GM21360 (cell line): ENCODE measurements around the gene LIMK1.

ENCODE experiments used
- ATAC-seq: cut with Tn5 transposase; IDR thresholded peaks from one replicate; pipeline ENCODE4 v1.9.1; 2021; ENCODE audit warnings: mild to moderate bottlenecking, moderate library complexity; ENCODE audit not compliant: unreplicated experiment

The LIMK1 gene

DNA sequence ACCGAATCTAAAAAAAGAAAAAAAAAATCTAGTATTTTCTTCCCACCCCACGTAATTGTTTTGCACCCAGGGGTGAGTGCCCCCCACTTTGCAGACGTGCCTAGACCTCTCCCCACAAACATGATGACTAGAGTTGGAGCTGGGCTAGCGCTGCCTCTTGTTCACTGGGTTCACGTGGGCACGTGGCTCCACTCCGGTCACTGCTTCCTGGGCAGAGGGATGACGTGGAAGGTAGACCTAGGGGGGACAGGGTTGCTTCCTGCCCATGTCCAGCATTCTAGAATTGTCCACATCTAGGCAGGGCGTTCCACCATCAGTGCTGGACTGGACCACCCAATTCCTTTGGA lies 861 bp upstream of the LIMK1 start:
- no peak for ATAC-seq

DNA sequence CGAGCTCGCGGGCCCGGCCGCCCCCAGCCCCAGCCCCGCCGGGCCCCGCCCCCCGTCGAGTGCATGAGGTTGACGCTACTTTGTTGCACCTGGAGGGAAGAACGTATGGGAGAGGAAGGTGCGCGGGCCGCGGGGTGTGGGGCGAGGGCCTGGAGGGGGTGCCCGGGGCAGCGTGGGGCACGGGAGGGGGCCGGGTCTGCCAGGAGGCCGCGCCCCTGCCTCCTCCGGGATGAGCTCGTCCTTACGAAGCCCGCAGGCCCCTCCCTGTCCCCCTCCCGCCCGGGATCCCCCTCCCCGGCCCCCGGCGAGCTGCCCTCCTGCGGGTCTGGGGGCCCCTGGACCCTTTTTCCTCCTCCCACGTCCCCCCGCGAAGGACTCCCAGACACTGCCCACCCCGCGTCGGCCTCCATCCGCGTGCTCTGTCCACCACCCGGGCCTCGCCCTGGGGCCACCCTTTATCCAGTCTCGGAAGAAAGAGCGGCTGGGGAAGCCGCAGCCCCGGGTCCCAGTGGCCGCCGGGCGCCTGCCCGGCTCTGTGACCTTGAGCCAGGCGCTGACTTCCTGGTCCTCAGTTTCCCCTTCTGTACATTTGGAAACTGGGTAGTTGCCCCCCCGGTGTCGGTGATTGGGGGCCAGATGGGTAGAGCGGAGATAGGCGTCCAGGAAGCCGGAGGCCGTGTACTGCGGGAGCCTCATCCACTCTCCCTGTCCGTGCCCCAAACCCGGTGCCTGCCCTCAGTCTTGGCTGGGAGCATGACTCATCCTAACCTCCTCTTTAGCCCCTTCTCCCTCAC lies 521 bp downstream of the LIMK1 start:
- ATAC-seq, result peak; percentile 40

DNA sequence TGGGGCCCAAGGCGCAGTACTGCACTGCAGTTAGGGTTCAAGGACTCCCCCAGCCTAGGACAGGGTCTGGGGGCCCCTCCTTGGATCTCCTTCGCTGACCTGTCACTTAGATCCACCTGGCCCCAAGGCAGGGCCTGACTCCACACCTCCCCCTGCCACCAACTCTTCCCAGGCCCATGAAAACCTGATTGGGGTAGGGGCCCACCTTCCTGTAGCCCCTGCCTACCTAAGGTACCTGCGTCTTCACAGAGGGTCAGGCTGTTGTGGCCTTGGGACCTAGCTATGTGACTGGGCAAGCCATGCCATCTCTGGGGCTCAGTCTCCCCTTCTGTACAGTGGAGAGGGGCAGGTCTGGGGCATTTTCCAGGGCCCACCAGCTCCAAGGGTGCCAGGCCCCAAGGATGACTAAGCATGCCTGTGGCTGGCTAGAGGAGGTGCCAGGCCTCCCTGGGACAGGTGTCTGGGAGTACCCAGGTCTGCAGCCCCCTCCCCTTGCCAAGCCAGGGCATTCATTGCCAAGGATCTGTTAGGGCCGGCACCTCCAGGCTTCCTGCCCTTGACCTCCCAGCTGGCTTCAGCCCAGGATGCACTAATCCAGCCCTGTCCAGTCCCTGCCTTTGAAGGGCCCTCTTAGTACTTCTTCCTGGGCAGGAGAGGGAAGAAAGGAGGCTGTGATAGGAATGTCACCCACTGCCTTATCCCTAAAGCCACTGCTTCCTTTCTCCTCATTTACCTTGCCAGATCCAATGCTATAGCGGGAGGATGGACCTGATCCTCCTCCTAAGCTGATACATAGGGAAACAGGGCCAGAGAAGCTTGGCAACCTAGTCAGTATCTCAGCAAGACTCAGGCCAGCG lies 1.3 kb downstream of the LIMK1 start:
- no peak for ATAC-seq

DNA sequence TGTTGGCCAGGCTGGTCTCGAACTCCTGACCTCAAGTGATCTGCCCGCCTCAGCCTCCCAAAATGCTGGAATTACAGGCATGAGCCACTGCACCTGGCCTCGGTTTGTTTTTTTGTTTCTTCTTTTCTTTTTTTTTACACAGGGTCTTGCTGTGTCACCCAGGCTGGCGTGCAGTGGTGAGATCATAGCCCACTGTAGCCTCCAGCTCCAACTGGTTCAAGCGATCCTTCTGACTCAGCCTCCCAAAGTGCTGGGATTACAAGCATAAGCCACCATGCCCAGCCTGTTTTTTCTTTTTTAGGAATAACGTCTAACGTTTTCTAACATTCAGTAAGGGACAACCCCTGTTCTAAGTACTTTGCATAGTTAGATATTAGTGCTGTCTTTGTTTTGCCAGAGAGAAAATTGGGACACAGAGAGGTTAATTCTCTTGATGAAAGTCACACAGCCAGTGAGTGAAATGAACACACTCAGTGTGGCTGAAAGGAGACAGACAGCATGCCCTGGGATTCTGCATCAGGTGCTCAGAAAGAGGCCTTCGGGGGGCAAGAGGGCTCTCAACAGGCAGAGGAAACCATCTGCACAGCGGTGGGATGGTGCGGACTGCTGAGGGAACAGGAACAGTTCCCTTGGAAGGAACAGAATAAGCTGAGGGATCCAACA lies 4.3 kb downstream of the LIMK1 start:
- no peak for ATAC-seq

DNA sequence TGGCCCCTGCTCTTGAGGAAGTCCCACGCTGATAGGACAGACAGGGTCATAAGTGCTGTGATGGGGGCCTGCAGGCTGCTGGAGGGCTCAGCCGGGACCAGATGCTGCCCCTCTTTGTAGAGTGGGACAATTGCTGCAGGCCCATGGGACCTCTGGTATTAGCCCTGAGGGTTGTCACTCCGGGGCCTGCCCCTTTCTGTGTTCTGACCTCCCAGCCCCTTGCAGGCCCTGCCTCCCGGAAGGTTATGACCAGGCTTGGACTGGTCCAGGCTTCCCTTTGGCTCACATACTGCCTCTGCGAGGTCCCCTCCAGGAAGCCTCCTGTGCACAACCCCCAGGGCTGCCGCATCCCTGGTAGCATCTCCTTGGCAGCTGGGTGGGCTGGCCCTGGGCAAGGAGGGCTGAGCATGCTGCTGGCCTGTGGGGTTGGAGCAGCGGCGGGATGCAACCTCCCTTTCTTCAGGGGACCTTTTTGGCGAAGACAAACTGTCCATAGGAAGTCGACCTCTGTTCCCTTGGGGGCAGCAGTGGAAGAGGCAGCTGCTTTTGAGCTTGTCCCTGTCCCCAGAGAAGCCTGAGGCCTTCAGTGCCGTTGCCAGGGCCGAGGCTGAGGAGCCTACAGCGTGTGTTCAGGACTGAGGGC lies 8.8 kb downstream of the LIMK1 start:
- ATAC-seq, result no peak

DNA sequence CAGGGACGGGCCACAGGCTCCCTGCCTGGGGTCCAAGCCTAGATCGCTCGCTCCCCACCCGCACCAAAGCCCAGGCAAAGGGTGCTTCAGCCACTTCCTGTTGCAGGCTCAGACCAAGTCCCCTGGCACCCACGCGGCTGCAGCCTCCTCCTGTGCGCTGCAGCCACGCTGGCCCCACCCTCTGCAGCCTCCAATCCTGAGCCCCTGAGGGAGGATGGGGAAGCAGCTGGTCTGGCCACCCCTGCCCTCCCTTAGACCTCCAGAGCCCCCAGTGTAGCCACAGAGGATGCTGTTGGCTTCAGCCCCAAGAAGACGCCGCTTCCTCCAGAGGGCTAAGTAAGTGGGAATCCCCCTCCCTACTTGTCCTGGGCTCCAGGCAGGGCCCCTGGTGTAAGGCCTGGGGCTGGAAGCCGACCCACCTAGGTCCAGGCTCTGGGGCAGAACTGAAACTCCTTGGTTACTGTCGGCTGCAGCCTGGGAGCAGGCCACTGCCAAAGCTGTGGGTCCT lies 9.4 kb downstream of the LIMK1 start:
- ATAC-seq, result peak; percentile 40

DNA sequence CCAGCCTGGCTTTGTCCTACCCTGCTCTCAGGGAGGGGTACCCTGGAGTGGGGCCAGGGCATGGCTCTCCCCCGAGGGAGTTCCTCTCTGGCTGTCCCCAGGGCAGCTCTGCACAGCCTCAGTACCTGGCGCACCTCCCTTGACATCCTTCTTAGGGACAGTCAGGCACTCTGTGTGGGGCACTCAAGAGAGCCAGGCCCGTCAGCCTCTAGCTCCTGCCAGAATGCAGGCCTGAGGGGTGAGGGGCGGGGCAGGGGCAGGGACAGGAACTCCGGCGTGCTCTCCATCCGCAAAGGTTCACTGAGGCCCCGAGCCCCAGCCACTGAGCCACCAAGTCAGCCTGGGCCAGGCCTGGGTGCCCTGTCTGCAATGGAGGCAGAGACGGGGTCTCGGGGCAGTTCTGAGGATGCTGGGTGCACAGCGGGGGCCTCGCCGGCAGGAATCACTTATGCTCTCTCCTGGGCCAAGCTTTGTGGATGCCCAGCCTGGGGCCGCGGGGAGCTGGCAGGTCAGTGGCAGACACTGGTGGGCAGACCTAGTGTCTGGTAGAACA lies 10.1 kb downstream of the LIMK1 start:
- peak; percentile 1 for ATAC-seq

DNA sequence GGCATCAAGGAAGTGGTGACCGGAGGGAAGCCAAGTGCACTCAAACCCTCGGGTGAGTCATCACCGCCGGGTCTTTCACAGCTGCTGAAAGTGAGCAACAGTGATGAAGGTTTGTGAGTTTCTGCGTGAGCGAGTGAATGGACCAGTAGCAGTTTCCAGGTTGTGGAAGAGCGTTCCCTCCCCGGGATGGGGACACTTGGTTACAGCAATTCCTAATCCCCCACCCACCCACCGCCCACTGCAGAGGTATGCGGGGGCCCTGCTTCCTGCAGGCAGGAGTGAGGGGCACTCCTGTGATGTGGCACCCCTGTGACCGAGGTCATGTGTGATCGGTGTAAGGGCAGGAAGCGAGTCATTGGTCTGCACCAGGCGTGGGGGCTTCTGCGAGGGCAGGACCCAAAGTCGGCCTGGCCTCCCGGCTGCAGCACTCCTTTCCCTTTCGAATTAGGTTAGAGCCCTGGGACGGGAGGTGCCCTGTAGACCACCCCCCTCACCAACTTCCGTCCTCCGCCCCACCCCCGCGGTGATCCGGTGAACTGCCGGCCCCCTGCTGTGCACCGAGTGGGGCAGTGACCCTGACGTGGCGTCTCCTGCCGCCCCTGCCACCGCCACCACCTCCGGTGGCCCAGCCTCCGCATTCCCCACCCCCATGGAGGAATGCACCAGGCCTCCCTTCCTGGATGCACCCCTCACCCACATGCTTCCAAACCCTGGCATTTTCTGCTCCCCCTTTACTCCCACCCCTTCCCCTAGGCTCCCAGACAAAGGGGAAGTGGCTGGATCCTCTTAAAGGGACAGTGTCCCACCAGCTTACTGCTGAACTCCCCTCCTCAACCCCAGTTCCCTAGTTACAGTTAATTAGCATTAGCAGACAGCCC lies 10.9 kb downstream of the LIMK1 start:
- ATAC-seq, result peak; percentile 46

DNA sequence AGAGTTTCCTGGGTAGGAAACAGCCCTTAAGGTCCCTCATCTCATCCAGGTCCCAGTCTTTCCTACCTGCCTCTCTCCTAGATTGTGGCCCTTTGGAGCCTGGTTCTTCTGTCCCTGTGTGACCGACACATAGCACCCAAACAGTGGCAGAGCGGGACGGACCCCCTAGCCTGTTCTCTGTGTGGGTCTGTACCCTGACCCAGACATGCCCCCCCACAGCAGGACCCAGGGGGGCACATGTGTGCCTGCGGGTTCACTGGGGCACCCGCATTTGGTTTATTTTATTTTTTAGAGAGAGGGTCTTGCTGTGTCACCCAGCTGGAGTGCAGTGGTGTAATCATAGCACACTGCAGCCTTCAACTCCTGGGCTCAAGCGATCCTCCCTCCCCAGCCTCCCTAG lies 11.5 kb downstream of the LIMK1 start:
- ATAC-seq, result no peak

DNA sequence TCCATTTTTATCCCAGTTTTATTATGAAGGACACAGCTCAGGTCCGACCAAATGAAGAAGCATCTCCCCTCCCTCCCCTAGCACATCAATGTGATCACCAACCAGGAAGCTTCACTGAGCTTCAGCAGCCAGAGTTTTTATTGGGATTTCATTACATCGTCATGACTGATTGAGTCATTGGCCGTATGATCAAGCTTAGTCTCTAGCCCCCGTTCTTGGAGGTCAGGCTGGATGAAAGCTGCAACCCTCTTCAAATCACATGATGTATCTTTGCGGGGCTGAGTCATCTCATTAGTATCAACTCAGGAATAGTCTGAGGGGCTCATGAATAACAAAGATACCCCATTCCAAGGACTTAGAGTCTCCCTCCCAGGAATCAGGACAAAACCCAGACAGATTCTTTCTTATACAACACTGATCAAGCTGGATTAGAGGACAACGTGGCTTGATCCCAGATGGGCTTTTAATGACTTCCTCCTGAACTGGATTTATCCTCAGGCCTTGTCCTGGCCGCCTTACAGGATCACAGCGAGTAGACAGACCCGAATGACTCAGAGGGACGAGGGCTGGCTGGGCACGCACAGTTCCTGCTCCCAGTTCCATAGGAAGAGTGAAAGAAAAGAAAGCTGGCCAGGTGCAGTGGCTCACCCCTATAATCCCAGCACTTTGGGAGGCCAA lies 14.5 kb downstream of the LIMK1 start:
- ATAC-seq, result no peak

DNA sequence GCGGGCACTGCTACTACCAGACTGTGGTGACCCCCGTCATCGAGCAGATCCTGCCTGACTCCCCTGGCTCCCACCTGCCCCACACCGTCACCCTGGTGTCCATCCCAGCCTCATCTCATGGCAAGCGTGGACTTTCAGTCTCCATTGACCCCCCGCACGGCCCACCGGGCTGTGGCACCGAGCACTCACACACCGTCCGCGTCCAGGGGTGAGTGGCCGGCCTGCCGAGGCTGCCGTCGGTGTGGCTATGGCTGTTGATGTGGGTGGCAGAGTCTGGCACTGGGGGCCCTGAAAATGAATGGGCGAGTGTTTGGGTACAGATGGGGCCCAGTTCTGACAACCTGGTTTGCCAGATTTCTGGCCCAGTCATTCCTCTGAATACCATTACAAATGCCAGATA lies 15.4 kb downstream of the LIMK1 start:
- no peak for ATAC-seq

DNA sequence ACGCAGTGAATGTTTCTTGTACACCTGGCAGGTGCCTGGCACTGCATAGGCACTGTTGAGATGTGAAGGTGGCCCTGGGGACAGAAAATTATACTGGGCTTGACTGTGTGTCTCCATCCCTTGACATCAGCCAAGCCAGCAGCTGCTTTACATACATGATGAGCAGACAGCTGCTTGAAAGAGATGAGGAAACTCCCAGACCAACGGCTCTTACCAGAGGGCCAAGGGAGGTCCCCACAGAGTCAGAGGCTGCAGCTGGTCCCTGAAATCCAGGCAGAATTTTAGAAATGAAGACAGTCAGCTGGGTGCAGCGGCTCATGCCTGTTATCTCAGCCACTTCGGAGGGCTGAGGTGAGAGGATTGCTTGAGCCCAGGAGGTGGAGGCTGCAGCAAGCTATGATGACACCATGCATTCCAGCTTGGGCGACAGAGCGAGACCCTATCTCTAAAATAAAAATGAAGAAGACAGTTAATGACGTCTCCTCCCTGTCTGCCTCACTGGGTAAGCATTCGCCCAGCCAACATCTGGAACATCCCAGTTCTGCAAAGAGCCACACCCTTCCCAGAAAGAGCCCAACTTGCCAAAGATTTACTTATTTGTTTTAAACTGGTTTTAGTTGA lies 17.6 kb downstream of the LIMK1 start:
- ATAC-seq, result peak; percentile 82

DNA sequence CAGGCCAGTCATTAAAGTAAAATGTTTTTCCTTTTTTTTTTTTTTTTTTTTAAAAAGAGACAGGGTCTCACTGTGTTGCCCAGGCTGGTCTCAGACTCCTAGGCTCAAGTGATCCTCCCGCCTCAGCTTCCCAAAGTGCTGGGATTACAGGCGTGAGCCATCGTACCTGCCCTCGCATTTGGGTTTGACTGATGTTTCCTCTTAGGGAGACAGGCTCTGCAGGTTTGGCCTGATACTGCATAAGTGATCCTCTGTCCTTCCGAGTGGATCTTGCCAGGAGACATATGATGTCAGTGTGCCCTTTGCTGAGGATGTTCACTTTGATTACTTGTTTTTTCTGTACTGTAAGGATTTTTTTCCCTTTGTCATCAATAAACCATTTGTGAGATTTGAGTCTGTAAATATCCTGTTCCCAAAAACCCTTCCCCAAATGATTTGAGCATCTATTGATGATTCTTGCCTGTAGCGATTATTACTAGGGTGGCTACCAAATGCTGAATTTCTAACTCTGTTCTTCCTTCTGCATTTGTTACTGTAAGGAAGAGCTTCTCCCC lies 19.7 kb downstream of the LIMK1 start:
- no peak for ATAC-seq

DNA sequence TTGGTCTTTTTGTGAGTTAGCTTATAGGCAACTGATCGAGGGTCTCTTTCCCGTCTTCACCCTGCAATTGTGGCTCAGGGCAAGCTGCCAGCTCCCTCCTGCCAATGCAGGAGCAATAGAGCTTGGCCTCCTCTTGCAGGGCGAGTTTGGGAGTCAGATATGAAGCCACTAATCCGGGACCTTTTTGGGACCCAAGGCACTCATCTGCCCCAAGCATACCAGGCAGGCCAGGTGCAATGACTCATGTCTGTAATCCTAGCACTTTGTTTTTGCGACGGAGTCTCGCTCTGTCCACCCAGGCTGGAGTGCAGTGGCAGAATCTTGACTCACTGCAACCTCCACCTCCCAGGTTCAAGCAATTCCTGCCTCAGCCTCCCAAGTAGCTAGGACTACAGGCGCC lies 21.1 kb downstream of the LIMK1 start:
- no peak for ATAC-seq

DNA sequence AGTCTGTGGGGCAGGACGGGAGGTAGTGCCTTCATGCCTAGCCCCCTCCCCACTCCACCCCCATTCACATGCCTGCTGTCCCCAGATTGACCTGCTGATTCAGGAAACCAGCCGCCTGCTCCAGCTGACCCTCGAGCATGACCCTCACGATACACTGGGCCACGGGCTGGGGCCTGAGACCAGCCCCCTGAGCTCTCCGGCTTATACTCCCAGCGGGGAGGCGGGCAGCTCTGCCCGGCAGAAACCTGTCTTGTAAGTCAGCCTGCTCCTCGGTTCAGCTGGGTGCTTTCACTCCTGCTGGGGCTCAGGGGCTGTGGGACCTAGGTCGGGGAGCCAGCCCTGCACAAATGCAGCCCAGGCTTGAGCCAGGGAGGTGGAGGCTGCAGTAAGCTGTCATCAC lies 22.4 kb downstream of the LIMK1 start:
- ATAC-seq, result no peak

DNA sequence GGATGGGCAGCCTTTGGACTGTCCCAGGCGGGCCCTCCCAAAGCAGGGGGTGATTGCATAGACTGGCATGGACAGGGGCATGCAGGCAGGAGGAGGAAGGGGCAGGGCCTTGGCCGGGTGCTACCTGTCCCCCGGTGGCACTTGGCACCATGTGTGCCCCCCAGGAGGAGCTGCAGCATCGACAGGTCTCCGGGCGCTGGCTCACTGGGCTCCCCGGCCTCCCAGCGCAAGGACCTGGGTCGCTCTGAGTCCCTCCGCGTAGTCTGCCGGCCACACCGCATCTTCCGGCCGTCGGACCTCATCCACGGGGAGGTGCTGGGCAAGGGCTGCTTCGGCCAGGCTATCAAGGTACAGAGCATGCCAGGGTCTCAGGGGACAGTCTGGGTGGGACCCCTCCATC lies 23.2 kb downstream of the LIMK1 start:
- no peak for ATAC-seq

DNA sequence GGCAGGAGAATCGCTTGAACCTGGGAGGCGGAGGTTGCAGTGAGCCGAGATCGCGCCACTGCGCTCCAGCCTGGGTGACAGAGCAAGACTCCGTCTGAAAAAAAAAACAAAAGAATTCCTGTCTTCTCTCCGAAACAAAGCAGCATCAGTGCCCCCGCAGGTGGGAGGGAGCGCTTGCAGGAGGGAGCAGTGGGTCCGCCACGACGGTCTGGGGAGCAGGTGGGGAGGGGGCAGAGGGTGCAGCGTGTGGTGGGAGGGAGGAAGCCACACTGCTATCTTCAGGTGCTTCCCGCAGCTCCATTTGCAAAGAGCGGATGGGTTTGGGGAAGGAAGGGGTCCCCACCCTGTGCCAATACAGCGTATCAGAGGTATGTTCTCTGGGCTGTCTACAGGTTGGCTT lies 31.7 kb downstream of the LIMK1 start:
- no peak for ATAC-seq

DNA sequence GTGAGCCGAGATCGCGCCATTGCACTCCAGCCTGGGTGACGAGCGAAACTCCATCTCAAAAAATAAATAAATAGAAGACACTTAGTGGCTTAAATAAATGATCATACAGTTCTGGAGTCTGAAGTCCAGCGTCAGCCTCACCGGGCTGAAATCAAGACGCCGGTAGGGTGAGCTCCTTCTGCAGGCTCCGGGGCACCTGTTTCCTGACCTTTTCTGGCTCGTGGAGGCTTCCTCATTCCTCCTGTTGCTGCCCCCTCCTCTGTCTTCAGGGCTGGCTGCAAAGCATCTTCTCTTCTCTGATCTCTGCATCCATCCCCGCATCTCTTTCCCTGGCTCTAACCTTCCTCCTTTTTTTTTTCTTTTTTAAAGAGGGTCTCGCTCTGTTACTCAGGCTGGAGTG lies 32.8 kb downstream of the LIMK1 start:
- no peak for ATAC-seq

DNA sequence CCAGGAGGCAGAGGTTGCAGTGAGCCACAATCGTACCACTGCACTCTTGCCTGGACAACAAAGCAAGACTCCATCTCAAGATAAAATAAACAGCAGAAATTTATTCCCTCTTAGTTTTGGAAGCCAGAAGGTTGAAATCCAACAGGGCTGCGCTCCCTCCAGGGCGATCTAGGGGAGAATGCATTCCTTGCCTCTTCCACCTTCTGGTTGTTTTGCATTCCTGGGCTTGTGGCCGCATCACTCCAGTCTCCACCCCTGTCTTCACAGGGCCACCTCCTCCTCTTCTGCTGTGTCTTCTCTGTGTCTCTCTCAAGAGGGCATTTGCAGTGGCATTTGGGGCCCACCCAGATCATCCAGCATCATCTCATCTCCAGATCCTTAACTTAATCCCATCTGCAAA lies 36.2 kb downstream of the LIMK1 start:
- no peak for ATAC-seq
